A673 (cell line): ENCODE measurements around the gene SDHA. TPM values are rescaled to one million over a fixed set of nuclear protein-coding genes. Genes with fewer than 3 reads are reported as not detected.
"Not testable (repeated sequence)": the region's sequence is repeated elsewhere in the genome, so short reads cannot be mapped to it uniquely, and the experiment has no call there.

Source experiments
- BruUV-seq: library from RNA; stranded (reverse); fragments of 400-500 nt; replicated peaks from 2 replicates; lab custom pipeline; 2021; lab: Mats Ljungman, UMichigan
- CTCF ChIA-PET: fragments of 300-600 bp; sonication (Branson Sonifier 250); formaldehyde crosslinking; loops from one replicate; lab custom pipeline; 2022; ENCODE audit warnings: antibody characterized with exemption; lab: Charles Lee
- POLR2A ChIA-PET: fragments of 300-600 bp; sonication (Branson Sonifier 250); formaldehyde crosslinking; loops from one replicate; lab custom pipeline; 2022; ENCODE audit warnings: antibody characterized with exemption; ENCODE audit not compliant: low non-redundant PET; lab: Charles Lee
- DNase-seq: peaks from one replicate; pipeline ENCODE4 v3.0.0-alpha.2; 2015; ENCODE audit warnings: low spot score
- H3K27ac ChIP-seq: fragments of 200-600 bp; sonication (generic); 2 replicates; pipeline ENCODE4 v1.5.1; 2016; ENCODE audit warnings: mixed run types, low read depth, mild to moderate bottlenecking, mixed read lengths, antibody characterized with exemption, low read length; ENCODE audit not compliant: poor library complexity, severe bottlenecking
- H3K27me3 ChIP-seq: fragments of 200-600 bp; sonication (generic); replicated peaks from 2 replicates; pipeline ENCODE4 v1.6.1; 2017; ENCODE audit warnings: mixed run types, low read depth, mild to moderate bottlenecking, mixed read lengths, antibody characterized with exemption, low read length; ENCODE audit not compliant: insufficient read depth, poor library complexity
- H3K36me3 ChIP-seq: fragments of 200-600 bp; sonication (generic); 2 replicates; pipeline ENCODE4 v1.6.1; 2016; ENCODE audit warnings: mixed run types, mild to moderate bottlenecking, mixed read lengths, antibody characterized with exemption, low read length; ENCODE audit not compliant: insufficient read depth, poor library complexity, severe bottlenecking
- H3K4me1 ChIP-seq: fragments of 200-600 bp; sonication (generic); 2 replicates; pipeline ENCODE4 v1.6.1; 2017; ENCODE audit warnings: mixed run types, mild to moderate bottlenecking, mixed read lengths, antibody characterized with exemption, low read length; ENCODE audit not compliant: insufficient read depth, poor library complexity, severe bottlenecking
- H3K4me3 ChIP-seq: fragments of 200-600 bp; sonication (generic); 2 replicates; pipeline ENCODE4 v1.5.1; 2016; ENCODE audit warnings: low read depth, mixed run types, mild to moderate bottlenecking, mixed read lengths, low read length; ENCODE audit not compliant: poor library complexity, severe bottlenecking
- H3K9me3 ChIP-seq: fragments of 200-600 bp; sonication (generic); 2 replicates; pipeline ENCODE4 v1.6.1; 2016; ENCODE audit warnings: mixed run types, low read depth, mild to moderate bottlenecking, mixed read lengths, antibody characterized with exemption, low read length; ENCODE audit not compliant: poor library complexity, severe bottlenecking
- CTCF ChIP-seq: fragments of 300-800, 200-600 bp; sonication (generic); conservative IDR thresholded peaks from 2 replicates; pipeline ENCODE4 v1.5.1; 2017; ENCODE audit warnings: low read depth, mild to moderate bottlenecking, antibody characterized with exemption, low read length, moderate library complexity, mixed read lengths
- EZH2 ChIP-seq: fragments of 200-600 bp; sonication (generic); IDR thresholded peaks from 2 replicates; pipeline ENCODE4 v1.6.1; 2017; ENCODE audit warnings: borderline replicate concordance, low read depth, mild to moderate bottlenecking, mixed read lengths, antibody characterized with exemption, low read length; ENCODE audit not compliant: poor library complexity, severe bottlenecking
- intact Hi-C: fragments of 100-400 bp; cut with micrococcal nuclease; formaldehyde crosslinking; loops from one replicate; pipeline ENCODE4 v1.10.0; 2022; ENCODE audit not compliant: unreplicated experiment
- total RNA-seq: library from RNA; stranded (reverse); gene quantifications from 2 replicates; pipeline ENCODE4 v1.2.3, GENCODE V29; 2021

Gene SDHA
- total RNA-seq, 1 experiment from 2014 or later: 132 TPM

GRCh38 chr5:302966-303365 lies 84.8 kb downstream of the SDHA start:
- peaks cover 5% of the 10 kb centered on the region for H3K36me3 ChIP-seq
- TF ChIP-seq CTCF (no peak), EZH2 (no peak)
- peaks cover 8% of the 10 kb centered on the region for H3K4me1 ChIP-seq
- H3K4me3 ChIP-seq: no peak overlapping the region
- BruUV-seq: no TSS peak
- no peak for DNase-seq
- intact Hi-C loops: no loop called here
- H3K27me3 ChIP-seq: no peaks in the 10 kb centered on the region
- CTCF ChIA-PET: no interaction called here
- no peak overlapping the region for H3K27ac ChIP-seq
- H3K9me3 ChIP-seq: no peaks in the 10 kb centered on the region
- POLR2A ChIA-PET: no interaction called here

DNA sequence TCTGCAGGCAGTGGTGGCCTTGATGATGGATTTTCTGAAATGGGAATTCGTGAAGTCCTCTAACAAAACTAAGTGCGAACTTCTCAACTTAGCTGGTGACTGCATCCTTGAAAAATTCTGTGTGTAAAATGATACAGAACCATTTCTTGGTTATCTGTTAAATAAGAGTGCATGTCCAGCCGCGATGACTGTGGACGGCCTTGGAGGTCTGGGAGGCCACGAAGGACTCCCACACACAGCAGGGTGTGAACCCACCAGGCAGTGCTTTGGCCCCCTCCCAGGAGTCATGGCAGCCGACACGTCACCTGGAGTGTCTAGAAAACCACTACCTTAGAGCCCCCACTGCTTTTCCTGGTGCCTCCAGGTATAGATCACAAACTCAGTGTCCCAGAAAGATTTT lies 85.6 kb downstream of the SDHA start:
- H3K9me3 ChIP-seq, DNase-seq, intact Hi-C loops, H3K27me3 ChIP-seq, H3K36me3 ChIP-seq, H3K27ac ChIP-seq, CTCF ChIA-PET, H3K4me3 ChIP-seq, BruUV-seq, POLR2A ChIA-PET, H3K4me1 ChIP-seq: not testable (repeated sequence)

- H3K9me3 ChIP-seq: no peaks in the 10 kb centered on the region
- intact Hi-C loops: no loop called here
- H3K4me3 ChIP-seq: no peak overlapping the region
- no peaks in the 10 kb centered on the region for H3K27me3 ChIP-seq
- no peak overlapping the region for H3K27ac ChIP-seq
- no peak for TF ChIP-seq CTCF
- TF ChIP-seq EZH2: no peak
- H3K4me1 ChIP-seq: no peaks in the 10 kb centered on the region
- no peak for DNase-seq
- BruUV-seq: no TSS peak
- H3K36me3 ChIP-seq: peaks cover 5% of the 10 kb centered on the region
- ChIA-PET POLR2A (no interaction called here), CTCF (no interaction called here)
These were observed 86.9 kb downstream of the SDHA start for GRCh38 chr5:305050-305449.

DNA sequence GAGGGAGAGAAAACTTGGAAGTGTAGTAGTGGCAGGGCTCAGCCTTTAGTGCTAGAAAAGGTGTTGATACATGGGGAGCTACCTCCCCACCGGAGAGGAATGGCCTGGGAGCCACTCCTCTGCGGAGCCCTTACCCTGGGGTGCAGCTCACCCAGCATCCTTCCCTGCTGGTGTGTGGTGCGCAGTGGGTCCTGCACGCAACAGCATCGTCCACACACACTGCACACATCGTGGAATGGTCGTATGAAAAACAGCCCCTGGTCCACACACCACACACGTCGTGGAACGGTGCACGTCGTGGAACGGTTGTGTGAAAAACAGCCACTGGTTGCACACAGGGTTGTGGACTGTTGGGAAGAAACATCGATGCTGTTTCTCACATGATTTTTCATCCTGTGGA lies 87.3 kb downstream of the SDHA start:
- Histone ChIP-seq H3K36me3 (peaks cover 5% of the 10 kb centered on the region), H3K27me3 (no peaks in the 10 kb centered on the region), H3K9me3 (no peaks in the 10 kb centered on the region), H3K4me3 (no peak overlapping the region), H3K27ac (no peak overlapping the region), H3K4me1 (no peaks in the 10 kb centered on the region)
- ChIA-PET CTCF (no interaction called here), POLR2A (no interaction called here)
- DNase-seq: no peak
- TF ChIP-seq CTCF: no peak
- no peak for TF ChIP-seq EZH2
- BruUV-seq: no TSS peak
- intact Hi-C loops: no loop called here
